ENCODE results near the gene NLRP14. TPM values are rescaled to one million over a fixed set of nuclear protein-coding genes. Genes with fewer than 3 reads are reported as not detected.

NLRP14 gene
- total and polyA plus RNA-seq, 2 of the 8 experiments (the other 6 are each of a cell fraction or from before 2014, with no cell fraction given) = 0.05 TPM; not detected in 1

DNA sequence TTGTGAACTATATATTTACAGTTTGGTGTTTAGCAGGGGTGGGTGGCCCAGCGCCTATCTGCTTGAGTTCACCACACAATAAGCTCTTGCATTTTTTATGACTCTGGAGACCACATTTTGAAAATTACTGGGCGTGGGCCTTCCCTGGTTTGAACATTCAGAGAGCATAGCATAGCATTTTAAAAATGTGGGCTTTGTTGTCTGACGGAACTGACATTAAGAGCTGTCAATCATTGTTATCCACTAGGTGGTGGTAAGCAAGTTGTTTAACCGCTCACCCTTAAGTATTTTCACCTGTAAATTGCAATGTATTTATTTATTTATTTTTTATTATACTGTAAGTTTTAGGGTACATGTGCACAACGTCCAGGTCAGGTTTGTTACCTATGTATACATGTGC is 1.0 kb downstream of the NLRP14 start:
- Histone ChIP-seq H2BK20ac (ENCODE audit: low read length) (no peak overlapping the region), H3K27me3 (replicated peaks in 1 of 4; ENCODE audit: control insufficient read depth in 3 of 4, extremely low read depth in 1 of 4, insufficient read depth in 3 of 4, low read length in 3 of 4) (no peaks in the 10 kb centered on the region; a peak in 1 of 7 replicates), H3K56ac (replicated peaks; ENCODE audit: insufficient read length, low read depth, low read length) (no peak overlapping the region), H2BK12ac (ENCODE audit: low read depth, low read length) (no peak overlapping the region), H3K18ac (ENCODE audit: extremely low read depth, low read length) (no peak overlapping the region), H4K5ac (ENCODE audit: insufficient read length, low read depth, low read length) (no peak overlapping the region), H3K4me2 (ENCODE audit: insufficient read depth in 1 of 2, low read depth in 2 of 2, low read length in 2 of 2) (peak overlapping the region; percentile 74 to 91; a peak in 3 of 4 replicates), H2BK120ac (replicated peaks; ENCODE audit: low read depth, low read length) (no peak overlapping the region), H3K27ac (ENCODE audit: low read depth, low read length) (no peak overlapping the region), H3K79me1 (ENCODE audit: low read depth, low read length) (no peaks in the 10 kb centered on the region; the same call in 1 of the 2 replicates), H4K8ac (ENCODE audit: extremely low read depth, insufficient read depth, low read length) (no peak overlapping the region), H4K91ac (replicated peaks; ENCODE audit: insufficient read length, low read length) (no peak overlapping the region), H2BK5ac (ENCODE audit: low read depth, low read length) (no peak overlapping the region), H3K4ac (replicated peaks; ENCODE audit: insufficient read length, low read depth, low read length) (no peak overlapping the region), H2AK5ac (ENCODE audit: low read depth, low read length) (no peak overlapping the region), H3K79me2 (ENCODE audit: control insufficient read depth in 1 of 2, insufficient read depth in 2 of 2, low read length in 2 of 2) (no peaks in the 10 kb centered on the region), H2AFZ (ENCODE audit: low read length) (no peak overlapping the region), H3K9me3 (ENCODE audit: insufficient read depth in 2 of 2, low read depth in 1 of 2, low read length in 1 of 2) (no peaks in the 10 kb centered on the region), H2BK15ac (ENCODE audit: low read length) (no peak overlapping the region), H3K4me3 (ENCODE audit: extremely low read depth in 1 of 4, insufficient read depth in 2 of 4, low read depth in 3 of 4, low read length in 4 of 4) (peak overlapping the region in 1 of 4 experiments; percentile 82; a peak in 2 of 8 replicates), H3K23me2 (ENCODE audit: low read depth, low read length) (peaks cover 8% of the 10 kb centered on the region), H3K9ac (replicated peaks in 1 of 4; ENCODE audit: extremely low read depth in 1 of 4, low read depth in 3 of 4, low read length in 3 of 4) (no peak overlapping the region), H3K4me1 (replicated peaks in 1 of 4; ENCODE audit: control insufficient read depth in 3 of 4, insufficient read depth in 4 of 4, low read length in 3 of 4) (peaks cover 0 to 3% (median 0%) of the 10 kb centered on the region in 4 experiments; a peak in 1 of 7 replicates), H3K14ac (ENCODE audit: insufficient read length) (no peak overlapping the region), H3K23ac (ENCODE audit: insufficient read length) (no peak overlapping the region), H4K20me1 (replicated peaks in 1 of 2; ENCODE audit: control insufficient read depth in 1 of 2, insufficient read depth in 2 of 2, low read length in 2 of 2) (no peaks in the 10 kb centered on the region), H3K36me3 (ENCODE audit: control insufficient read depth in 2 of 4, insufficient read depth in 4 of 4, low read length in 3 of 4) (no peaks in the 10 kb centered on the region)
- CTCF ChIA-PET (ENCODE audit: partially characterized antibody) = interaction anchor here (0.9 to 2.3 kb wide), 5 partner anchors 9 to 1061 kb away, joined by 3 to 10 read pairs (median 3); no protein-coding TSS in a partner anchor
- TF ChIP-seq TCF12 (IDR thresholded peaks at IDR 0.05; ENCODE audit: low read depth, low read length) (no peak), TAF1 (IDR thresholded peaks at IDR 0.05; ENCODE audit: low read depth, low read length) (no peak), SP2 (IDR thresholded peaks at IDR 0.05; ENCODE audit: low read length) (no peak), RNF2 (IDR thresholded peaks at IDR 0.05; ENCODE audit: borderline replicate concordance, low read depth, low read length, missing control alignments, poor library complexity, severe bottlenecking) (no peak), RBBP5 (IDR thresholded peaks at IDR 0.05; ENCODE audit: borderline replicate concordance, low read depth, low read length) (no peak), POU5F1 (IDR thresholded peaks at IDR 0.05; ENCODE audit: low read depth, low read length) (no peak), EZH2 (IDR thresholded peaks at IDR 0.05; ENCODE audit: low read depth, low read length, severe bottlenecking) (no peak), TBP (IDR thresholded peaks at IDR 0.05; ENCODE audit: low read depth, low read length) (no peak), FOSL1 (IDR thresholded peaks at IDR 0.05; ENCODE audit: insufficient read depth, low read depth, low read length) (no peak), POLR2AphosphoS5 (IDR thresholded peaks at IDR 0.05; ENCODE audit: low read depth, low read length) (no peak), CBX5 (IDR thresholded peaks at IDR 0.05; ENCODE audit: low read depth, low read length) (no peak)
- TF ChIP-seq, protein P1, sequence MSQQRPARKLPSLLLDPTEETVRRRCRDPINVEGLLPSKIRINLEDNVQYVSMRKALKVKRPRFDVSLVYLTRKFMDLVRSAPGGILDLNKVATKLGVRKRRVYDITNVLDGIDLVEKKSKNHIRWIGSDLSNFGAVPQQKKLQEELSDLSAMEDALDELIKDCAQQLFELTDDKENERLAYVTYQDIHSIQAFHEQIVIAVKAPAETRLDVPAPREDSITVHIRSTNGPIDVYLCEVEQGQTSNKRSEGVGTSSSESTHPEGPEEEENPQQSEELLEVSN (IDR thresholded peaks at IDR 0.05) = no peak
- FAIRE-seq = no peak
- WGBS, 2 experiments (ENCODE audit: extremely low coverage in 1 of 2, insufficient coverage in 1 of 2, insufficient read length in 1 of 2, insufficient replicate concordance in 2 of 2, low coverage in 1 of 2, low lambda C conversion rate in 2 of 2, missing lambda C conversion rate in 1 of 2) = 88% methylated on average over 5 of the region's 5 CpGs; no CpG with 5 or more reads in 1 of the 2 experiments
- POLR2A ChIA-PET (ENCODE audit: partially characterized antibody) = interaction anchor here (1.0 kb wide), 1 partner anchor 95 kb away, joined by 3 read pairs; the partner anchor contains the start of gene ZNF215
- DNase-seq (ENCODE audit: low read depth in 1 of 2, low spot score in 2 of 2) = no peak
